Activated naive CD4-positive, alpha-beta T cell treated with anti-CD3 and anti-CD28 coated beads, Interleukin-2, amount 50 U/mL, for 16 hours (primary cell): ENCODE data around the gene NR5A2.

Source experiments
- DNase-seq: peaks from one replicate; pipeline ENCODE4 v3.0.0-alpha.2; 2020

NR5A2 gene

DNA sequence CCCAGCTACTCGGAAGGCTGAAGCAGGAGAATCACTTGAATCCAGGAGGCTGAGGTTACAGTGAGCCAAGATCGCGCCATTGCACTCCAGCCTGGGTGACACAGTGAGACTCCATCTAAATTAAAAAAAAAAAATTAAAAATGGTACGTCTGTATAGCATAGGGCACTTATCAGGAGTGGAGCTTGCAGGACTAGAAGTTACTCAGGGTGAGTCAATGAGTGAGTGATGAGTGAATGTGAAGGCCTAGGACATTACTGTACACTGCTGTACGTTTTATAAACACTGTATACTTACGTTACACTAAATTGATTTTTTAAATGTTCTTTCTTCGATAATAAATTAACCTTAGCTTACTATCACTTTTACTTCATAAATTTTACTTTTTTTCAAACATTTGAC, 183.6 kb downstream of the NR5A2 start:
- no peak for DNase-seq

DNA sequence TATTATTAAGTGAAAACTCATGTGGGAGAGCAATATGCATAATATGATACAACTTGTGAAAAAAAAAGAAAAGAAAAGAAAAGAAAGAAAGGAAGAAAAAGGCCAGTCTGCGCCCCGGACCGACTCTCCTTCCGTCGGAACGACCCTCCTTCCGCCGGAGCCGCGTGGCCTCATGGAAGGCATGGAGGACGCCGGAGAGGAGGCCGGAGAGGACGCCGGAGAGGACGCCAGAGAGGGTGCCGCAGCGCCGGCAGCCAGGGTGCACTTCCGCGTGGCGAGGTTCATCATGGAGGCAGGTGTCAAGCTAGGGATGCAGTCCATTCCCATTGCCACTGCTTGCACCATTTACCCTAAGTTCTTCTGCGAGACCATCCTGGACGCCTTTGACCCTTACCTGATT, 185.9 kb downstream of the NR5A2 start:
- no peak for DNase-seq

DNA sequence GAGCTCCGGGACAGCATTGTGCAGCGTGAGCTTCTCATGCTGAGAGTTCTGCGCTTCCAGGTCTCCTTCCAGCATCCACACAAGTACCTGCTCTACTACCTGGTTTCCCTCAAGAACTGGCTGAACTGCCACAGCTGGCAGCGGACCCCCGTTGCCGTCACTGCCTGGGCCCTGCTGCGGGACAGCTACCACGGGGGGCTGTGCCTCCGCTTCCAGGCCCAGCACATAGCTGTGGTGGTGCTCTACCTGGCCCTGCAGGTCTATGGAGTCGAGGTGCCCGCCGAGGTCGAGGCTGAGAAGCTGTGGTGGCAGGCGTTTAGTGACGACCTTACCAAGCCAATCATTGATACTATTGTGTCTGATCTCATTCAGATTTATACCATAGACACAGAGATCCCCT, 186.4 kb downstream of the NR5A2 start:
- DNase-seq, result no peak

DNA sequence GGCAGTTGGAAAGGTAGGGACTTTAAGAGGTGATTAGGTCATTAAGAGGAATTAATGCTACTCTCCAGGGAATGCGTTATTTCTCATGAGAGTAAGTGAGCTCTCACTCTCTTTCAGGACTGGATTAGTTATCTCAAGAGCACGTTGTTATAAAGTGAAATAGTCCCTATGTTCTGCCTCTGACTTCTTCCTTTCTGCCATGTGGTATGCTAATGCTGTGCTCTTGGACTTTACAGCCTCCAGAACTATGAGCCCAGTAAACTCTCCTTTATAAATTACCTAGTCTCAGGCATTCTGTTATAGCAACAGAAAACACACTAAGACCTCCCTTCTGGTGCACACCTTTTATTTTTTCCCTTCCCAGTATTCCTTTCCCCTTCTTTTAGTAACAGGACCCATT, 187.8 kb downstream of the NR5A2 start:
- DNase-seq, result no peak

DNA sequence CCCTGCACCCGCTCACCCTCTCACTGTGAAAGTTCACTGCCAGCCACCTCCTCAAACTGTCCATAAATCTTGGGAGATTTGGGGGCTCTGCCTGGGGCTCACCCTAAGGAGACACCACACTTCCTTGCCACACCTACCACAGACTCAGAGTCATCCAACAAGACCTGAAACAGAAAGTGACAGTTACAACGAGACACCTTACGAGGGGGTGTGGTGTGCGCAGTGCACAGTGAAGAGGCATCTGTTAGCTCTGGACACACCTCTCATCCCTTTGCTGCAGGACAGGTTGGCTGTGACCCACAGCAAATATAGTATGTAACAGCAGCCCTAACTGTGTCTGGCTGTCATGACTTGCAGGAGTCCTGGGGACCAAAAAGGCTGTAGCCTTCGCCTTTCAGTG, 190.2 kb downstream of the NR5A2 start:
- no peak for DNase-seq

DNA sequence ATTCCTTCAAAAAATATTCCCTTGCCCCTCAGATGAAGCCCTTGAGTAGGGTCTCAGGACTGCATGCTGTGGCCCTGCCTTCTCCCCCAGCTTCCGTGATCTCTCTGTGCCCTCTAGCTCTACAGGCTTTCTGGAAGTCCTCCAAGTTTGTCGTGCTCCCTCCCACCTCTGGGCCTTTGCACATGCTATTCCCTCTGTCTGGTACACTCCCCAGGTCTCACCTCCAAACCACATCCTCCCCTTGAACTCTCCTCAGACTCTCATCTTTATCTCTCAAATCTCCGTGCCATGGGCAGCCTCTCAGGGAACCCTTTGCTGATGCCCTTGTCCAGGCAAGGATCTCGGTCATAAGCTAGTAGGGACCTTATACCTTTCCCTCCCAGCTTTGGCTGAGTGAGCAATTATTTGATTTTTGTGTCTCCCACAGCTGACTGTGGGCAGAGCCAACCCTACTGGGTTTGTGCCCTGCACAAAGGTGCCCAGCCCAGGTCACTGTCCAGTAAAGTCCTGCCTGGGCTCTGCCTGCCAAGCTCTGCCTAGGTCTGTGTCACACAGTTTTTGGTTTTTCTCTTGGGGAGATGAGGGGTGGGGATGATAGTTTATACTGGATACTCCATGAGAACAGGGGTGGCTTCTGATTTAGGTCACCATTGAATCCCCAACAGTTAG, 194.2 kb downstream of the NR5A2 start:
- DNase-seq, result no peak

DNA sequence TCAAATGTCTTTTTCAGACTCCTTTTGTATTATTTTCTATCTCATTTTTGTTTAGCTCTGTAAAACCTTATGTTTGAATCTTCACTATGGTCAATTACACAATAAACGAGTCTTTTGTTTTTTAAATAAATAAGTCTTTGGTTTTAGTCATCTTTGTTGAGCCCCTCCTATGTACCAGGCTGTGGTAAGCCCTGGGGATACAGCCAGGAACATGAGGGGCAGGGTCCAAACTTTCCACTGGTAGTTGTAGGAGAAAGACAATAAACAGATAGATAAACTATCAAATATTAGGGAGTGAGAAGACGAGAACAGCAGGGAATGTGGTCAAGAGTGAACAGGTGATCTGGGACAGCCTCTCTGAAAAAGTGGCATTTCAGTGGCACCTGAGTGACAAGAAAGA, 195.7 kb downstream of the NR5A2 start:
- DNase-seq, result no peak

DNA sequence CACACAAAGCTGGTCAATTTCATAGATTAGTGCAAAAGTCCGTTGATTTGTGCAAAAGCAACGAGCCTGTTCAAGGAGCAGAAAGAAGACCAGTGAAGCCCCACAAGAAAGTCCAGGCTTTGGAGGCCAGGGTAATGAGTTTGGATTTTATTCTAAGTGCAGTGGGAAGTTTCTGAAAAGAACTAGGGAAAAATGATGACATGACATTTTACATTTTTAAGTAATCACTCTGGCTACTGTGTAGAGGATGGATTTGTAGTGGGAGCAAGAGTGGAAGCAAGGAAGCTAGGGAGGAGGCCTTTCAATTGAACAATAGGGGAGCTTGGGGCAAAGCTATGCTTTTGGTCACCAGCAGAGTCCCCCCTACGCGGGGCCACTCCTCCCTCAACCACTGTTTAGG, 196.1 kb downstream of the NR5A2 start:
- no peak for DNase-seq

DNA sequence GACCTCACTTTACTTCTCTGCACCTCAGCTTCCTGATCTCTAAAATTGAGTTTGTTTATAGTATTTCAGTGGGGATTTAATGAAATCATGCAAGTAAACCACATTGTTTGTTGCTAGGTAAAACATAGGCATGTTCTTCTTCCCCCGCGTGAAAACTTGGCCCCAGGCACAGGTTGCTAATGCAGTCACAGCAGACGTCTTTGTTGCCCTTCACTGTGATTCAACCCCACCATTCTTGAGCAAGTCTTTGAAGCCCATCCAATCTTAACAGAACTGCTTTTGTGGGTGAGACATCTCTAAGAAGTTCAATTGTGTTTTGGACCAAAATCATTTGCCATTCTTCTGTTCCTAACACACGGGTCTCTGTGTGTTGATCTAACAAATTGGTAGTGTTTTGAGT, 196.8 kb downstream of the NR5A2 start:
- DNase-seq, result no peak

DNA sequence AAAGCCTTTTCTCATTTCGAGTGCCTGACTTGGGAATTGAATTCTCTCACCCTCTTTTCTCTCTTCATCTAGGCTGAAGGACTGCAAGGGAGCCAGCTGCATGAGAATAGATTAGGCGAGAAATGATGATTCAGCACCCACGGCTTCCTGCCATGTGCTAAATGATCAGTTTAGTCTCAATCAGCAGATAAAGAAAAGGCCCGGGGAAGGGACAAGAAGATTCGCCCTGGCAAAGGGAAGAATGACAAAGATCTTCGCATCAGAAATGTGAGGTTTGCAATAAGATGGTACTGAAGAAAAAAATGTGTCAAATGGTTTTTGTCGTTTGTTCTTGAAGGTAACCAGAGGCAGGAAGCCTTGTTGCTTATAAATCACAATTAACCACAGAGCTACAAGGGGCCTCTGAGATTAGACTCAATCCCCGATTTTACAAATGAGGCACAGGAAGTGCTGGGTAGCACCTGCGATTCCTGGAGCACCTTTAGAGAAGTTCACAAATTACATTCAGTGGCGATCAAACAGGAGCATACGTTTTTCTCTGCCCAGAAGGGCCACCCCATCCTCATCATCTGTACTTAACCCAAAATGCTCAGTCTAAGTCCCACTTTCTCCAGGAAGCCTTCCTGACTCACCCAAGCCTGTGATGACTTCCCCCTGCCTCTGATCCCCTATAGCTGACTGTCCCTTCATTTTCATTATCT, 198.9 kb downstream of the NR5A2 start:
- peak; percentile 31 for DNase-seq

DNA sequence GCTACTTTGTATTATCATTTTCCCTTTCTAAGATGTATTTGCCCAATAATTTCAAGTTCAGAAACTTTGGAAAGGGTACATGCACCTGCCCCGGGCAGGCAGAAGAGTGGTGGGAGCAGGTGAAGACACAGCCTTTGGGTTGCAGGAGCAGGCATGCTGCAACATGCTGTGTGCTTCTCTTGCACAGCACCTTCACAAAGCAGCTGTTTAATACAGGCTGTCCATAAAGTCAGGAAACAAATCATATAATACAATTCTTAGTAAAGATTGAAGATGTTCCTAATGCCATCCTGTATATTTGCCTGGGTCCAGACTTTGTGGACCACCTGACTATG, 199.4 kb downstream of the NR5A2 start:
- DNase-seq, result no peak
